T-helper 2 cell treated with Interferon-gamma antibody and Interleukin-4, amounts not matched to agents 100 ng/mL and 5 ng/mL, for 36 hours (primary cell): ENCODE measurements around the gene UGGT2. TPM values are rescaled to one million over a fixed set of nuclear protein-coding genes. Genes with fewer than 3 reads are reported as not detected.
"Not testable (repeated sequence)": the region's sequence is repeated elsewhere in the genome, so short reads cannot be mapped to it uniquely, and the experiment has no call there.

ENCODE experiments used
- intact Hi-C: fragments of 100-400 bp; cut with micrococcal nuclease; formaldehyde crosslinking; loops from one replicate; pipeline ENCODE4 v1.15.1; 2023
- total RNA-seq: library from RNA; stranded (reverse); gene quantifications from 2 replicates; pipeline ENCODE4 v1.2.3, GENCODE V29; 2022

UGGT2 gene
- total RNA-seq, 1 donor from 2014 or later, result 0.52 TPM

GRCh38 chr13:96046449-96047126 lies 6.6 kb downstream of the UGGT2 start:
- intact Hi-C loops, result not testable (repeated sequence)

GRCh38 chr13:96044238-96044637 lies 9.0 kb downstream of the UGGT2 start:
- intact Hi-C loops, result no loop called here

- intact Hi-C loops, result no loop called here
Measured at GRCh38 chr13:96041326-96042110, 11.7 kb downstream of the UGGT2 start.

- intact Hi-C loops, result no loop called here
Measured at GRCh38 chr13:96036515-96036914, 16.7 kb downstream of the UGGT2 start.

GRCh38 chr13:96034662-96035061 lies 18.5 kb downstream of the UGGT2 start:
- intact Hi-C loops, result no loop called here

DNA sequence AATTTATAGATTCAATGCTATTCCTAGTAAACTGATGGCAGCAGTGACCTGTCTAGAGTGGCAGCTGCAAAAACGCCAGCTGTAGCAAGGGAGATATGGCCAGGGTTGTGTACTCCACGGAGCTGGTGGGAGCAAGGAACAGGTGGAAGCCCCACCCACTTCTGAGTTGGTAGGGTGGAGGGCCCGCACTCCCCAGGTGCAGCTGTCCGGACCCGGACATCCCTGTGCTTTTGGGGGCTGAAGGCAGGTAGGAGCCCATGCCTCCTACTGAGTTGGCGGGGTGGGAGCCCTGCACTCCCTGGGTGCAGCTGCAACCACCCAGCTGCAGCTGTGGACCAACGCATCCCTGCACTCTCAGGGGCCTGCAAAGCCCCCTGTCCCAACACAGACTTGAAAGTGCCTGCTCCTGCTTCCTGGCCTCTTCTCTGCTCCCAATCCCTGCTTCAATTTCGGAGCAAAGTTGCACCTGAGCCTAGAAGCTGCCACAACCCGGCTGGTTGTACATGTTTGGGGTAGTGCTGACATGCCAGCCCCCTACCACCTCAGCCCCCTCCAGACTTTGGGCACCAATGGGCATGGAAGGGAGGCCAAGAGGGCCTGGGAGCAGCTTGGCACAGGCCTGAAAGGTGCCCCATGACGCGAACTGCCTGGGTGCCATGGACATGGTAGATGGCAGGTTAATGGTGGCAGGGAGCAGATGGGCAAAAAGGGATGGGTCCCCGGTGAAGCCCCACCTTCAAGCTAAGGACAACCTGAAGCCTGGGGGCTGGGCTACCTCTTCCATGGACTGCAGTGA lies 19.8 kb downstream of the UGGT2 start:
- intact Hi-C loops, result no loop called here

DNA sequence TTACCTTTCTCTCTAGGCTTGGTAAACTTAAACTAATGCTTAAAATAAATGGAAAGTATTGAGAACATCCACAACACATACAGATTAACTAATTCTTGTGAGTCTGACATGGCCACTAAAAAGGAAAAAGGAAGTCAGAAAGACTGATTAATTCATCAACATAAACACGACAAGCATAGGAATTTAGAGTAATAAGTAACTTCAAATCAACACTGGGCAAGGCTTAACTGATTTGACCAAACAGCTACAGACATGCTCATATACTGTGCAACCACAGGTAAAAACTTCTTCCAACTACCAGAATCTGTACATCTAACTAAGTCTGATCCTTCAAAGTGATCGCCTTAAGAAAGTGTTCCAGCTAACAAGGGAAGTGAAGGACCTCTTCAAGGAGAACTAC lies 20.5 kb downstream of the UGGT2 start:
- intact Hi-C loops, result no loop called here

GRCh38 chr13:96029002-96029401 lies 24.2 kb downstream of the UGGT2 start:
- intact Hi-C loops, result no loop called here

DNA sequence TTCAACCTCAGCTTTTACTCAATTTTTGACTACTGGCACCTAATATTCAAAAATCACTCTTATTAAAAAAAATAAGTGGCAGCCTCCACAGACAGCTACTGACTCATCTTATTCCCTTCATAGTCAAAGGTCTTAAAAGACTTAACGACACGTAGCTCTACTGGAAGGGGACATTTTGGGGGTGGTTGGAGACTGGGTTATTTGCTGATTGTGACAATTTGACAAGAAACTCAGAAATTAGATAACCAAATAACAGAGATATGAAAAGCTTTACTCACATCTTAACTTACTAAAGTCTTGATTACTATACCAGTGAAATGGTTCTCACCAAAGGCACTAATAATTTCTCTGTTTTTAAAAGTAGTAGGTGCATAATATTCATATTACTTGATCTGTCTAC lies 25.7 kb downstream of the UGGT2 start:
- intact Hi-C loops, result no loop called here

- intact Hi-C loops, result no loop called here
Measured at GRCh38 chr13:96025283-96025682, 27.9 kb downstream of the UGGT2 start.

GRCh38 chr13:96020931-96021330 lies 32.3 kb downstream of the UGGT2 start:
- intact Hi-C loops, result loop anchor here (2.0 kb wide), 1 partner anchor 938 kb away; no protein-coding TSS in a partner anchor

GRCh38 chr13:96020155-96020575 lies 33.0 kb downstream of the UGGT2 start:
- intact Hi-C loops, result loop anchor here (2.0 kb wide), 1 partner anchor 939 kb away; no protein-coding TSS in a partner anchor

- intact Hi-C loops, result no loop called here
Measured at GRCh38 chr13:96018135-96018534, 35.1 kb downstream of the UGGT2 start.

- intact Hi-C loops, result no loop called here
Measured at GRCh38 chr13:96011291-96011872, 41.8 kb downstream of the UGGT2 start.

- intact Hi-C loops, result no loop called here
Measured at GRCh38 chr13:96003304-96003703, 49.9 kb downstream of the UGGT2 start.

- intact Hi-C loops, result no loop called here
Measured at GRCh38 chr13:96002322-96003131, 50.7 kb downstream of the UGGT2 start.

GRCh38 chr13:96000069-96000468 lies 53.1 kb downstream of the UGGT2 start:
- intact Hi-C loops, result no loop called here

GRCh38 chr13:95987841-95988240 lies 65.4 kb downstream of the UGGT2 start:
- intact Hi-C loops, result no loop called here

DNA sequence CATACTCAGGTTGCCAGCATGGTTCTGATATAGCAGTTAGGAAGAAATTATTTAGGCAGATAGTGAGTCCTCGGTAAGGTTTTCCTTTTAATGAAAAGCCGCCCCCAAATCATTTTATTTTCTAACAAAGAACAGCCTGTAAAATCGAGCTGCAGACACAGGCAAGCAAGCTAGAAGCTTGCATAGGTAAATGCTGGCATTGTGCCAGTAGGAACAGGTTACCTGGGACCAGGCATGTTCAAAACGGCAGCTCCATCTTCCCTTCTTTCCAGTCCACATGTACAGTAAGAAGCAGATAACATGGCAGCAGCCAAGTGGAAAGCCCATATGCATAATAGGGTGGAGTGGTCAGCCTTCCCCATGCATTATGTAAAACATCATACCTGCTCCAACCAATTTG lies 71.1 kb downstream of the UGGT2 start:
- intact Hi-C loops, result loop anchor here (5.0 kb wide), 1 partner anchor 360 kb away; no protein-coding TSS in a partner anchor

DNA sequence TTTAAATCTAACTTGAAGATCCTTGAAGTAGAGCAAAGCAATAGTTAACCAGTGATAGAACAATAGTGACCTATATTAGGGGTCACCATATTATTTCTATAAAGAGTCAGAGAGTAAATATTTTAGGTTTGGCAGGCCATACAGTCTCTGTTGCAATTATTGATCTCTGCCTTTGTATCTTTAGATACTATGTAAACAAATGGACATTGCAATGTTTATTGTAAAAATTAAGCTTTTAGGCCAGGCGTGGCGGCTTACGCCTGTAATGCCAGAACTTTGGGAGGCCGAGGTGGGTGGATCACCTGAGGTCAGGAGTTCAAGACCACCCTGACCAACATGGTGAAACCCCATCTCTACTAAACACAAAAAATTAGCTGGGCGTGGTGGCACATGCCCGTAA lies 80.5 kb downstream of the UGGT2 start:
- intact Hi-C loops, result not testable (repeated sequence)

GRCh38 chr13:95970878-95971277 lies 82.3 kb downstream of the UGGT2 start:
- intact Hi-C loops, result no loop called here
